HG03575 (cell line): ENCODE results near the gene PLA2G12A.

Experiments used
- ATAC-seq: cut with Tn5 transposase; IDR thresholded peaks from one replicate; pipeline ENCODE4 v1.9.1; 2021; ENCODE audit not compliant: unreplicated experiment, insufficient number of reproducible peaks, low FRiP score; ENCODE audit errors: extremely low read depth

PLA2G12A gene

DNA sequence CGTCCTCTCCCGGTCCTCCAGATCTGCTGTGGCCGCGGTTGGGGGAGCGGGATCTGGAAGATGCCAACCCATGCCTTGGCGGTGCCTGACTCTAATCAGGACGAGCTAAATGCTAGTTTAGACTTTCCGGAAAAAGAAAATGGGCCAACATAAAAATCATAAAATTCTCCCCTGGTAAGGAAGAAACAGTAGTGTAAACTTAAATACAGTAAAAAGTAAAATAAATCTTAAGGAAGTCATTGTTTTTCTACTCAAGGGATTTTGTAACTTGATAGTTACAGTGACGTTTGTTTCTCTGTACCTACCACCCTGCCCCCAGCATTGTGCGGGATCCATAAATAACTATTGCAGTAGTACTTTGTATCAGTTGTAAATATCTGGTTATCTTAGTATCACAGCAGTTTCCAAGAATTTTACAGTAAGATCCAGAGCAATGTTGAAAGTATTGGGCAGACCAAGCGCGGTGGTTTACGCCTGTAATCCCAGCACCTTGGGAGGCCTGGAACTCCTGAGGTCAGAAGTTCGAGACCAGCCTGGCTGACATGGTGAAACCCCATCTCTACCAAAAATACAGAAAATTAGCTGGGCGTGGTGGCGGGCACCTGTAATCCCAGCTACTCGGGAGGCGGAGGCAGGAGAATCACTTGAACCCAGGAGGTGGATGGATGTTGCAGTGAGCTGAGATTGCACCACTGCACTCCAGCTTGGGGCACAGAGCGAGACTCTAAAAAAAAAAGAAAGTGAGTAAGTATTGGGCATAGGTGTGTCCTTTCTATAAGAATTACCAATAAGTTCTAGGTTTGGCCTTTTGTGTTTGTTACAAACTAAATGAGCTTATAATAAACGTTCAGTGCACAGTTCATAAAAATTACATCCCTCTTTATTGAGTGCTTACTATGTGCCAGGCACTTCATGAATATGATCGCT lies 1.0 kb upstream of the PLA2G12A start:
- no peak for ATAC-seq

DNA sequence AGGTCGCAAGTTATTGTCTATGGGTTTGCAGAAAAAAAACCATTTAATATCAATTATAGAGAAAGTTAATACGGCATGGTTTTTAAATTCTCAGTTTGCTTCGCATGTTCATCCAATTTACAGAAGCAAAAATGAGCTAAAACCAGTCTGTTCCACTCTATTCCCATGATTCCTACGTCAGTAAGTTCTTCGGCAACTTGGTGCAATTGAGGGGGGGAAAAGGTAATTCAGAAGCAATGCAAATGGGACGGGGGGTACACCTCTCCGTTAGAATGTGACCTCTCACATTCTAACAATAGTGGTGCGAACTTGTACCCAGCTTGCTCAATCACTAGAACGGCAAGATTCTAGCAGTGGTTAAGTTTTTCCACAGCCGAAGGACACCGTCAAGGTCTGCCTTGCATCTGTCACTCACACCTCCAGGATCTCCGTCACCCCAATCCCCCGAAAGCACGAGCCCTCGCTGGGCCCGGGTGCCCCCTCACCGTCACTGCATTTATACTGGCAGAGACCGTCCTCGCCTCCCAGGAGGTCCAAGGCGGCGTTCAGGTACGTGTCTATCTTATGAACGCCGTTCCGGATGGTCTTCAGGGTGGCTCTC lies 653 bp downstream of the PLA2G12A start:
- ATAC-seq, result peak; percentile 23

DNA sequence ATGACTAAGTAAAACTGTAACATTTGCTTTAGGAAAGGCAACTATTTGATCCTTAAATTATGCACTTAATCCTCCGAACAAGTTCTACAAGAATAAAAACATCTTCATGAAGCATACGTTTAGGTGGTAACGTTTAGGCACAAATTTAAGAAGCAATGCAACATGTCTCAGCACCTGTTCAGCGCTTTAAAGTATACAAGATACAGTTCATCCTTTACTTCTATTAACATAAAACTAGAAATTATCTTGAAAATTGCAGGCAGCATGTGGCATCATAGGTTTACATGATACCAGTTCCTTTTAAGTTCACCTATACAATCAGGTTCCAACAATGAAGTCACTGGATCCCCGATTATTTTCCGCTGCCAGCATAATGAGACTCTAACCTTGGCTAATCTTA lies 1.5 kb downstream of the PLA2G12A start:
- ATAC-seq, result no peak

DNA sequence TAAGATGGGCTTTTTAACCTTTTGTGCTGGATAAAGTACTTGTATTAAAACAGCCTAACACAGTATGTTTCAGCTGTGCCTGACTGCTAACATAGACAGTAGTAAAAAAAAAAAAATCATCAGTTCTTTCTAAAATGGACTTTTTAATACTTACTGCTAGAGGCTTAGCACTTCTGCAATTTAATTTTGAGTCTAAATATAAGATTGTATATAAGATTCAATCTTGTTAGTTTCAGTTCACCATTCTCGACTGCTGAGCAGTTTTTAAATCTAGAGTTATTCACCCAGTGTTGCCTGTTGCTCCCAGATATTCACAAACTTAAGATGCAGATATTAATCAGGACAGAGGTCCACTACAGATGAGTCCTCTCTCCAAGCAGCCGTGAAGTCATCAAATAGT lies 6.8 kb downstream of the PLA2G12A start:
- no peak for ATAC-seq

DNA sequence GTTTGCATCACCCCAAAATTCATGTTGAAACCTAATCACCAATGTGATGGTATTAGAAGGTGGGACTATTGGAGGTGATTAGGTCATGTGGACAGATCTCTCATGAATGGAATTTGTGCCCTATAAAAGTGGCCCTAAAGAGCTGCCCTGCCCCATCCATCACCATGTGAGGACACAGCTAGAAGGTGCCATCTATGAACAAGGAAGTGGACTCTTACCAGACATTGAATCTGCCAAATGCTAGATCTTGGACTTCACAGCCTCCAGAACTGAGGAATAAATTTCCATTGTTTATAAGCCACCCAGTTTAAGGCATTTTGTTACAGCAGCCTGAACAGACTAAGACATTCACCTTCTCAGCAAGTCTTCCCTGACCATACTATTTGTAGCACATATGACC lies 7.5 kb downstream of the PLA2G12A start:
- no peak for ATAC-seq

DNA sequence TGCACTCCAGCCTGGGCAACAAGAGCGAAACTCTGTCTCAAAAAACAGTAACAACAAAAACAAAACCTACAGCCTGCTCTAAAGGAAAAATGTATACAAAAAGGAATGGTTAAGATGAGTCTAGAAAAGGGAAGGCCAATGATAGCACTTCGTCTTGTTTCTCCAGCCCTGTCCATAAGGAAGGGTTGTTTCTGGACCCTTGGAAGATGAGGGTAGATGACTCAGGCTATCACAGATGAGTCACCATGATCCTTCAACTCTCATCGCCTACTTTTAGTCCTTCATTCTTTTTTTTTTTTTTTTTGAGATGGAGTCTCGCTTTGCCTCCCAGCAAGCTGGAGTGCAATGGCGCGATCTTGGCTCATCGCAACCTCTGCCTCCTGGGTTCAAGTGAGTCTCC lies 8.8 kb downstream of the PLA2G12A start:
- ATAC-seq, result no peak

DNA sequence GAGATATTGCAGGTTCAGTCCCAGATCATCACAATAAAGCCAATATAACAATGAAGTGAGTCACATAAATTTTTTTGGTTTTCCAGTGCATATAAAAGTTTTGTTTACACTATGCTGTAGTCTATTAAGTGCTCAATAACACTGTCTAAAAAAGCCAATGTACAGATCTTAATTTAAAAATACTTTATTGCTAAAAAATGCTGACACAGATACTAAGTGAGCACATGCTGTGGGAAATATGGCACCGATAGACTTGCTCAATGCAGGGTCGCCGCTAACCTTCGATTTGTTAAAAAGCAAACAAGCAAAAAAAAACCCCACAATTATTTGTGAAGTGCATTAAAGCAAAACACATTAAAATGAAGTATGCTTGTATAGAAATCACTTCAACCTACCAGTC lies 10.3 kb downstream of the PLA2G12A start:
- no peak for ATAC-seq

DNA sequence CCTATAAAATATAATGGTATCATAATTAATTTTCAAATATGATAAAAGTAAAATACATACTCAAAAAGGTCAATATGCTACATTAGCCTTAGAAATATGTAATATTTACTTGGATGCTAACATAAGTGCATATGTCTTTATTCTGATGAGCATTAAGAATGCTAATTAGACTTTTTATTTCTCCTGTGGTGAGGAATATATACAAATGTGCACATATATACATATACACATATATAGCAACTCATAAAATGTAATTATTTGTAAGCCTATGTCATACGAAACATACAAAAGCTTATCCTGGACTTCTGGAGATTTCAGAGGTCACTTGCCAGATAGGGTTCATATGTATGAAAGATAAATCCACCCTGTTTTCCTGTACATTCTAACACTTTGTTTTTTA lies 11.1 kb downstream of the PLA2G12A start:
- no peak for ATAC-seq

DNA sequence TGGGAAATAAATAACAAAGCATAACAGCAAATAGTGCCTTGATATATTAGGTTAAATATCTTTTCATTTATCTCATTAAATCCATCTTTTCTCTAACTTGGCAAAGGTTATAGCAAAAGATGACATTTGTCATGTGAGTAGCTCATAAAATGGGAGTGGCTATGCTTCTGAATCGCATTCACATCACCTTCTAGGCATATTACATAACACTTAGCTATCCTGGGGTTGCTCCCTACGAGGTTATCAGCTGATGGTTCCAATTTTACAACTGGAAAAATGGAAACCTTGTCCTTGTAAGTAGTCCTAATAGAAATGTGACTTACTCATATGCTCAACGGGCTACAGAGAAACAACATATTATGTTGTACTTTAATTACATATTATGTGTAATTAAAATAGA lies 16.4 kb downstream of the PLA2G12A start:
- no peak for ATAC-seq

DNA sequence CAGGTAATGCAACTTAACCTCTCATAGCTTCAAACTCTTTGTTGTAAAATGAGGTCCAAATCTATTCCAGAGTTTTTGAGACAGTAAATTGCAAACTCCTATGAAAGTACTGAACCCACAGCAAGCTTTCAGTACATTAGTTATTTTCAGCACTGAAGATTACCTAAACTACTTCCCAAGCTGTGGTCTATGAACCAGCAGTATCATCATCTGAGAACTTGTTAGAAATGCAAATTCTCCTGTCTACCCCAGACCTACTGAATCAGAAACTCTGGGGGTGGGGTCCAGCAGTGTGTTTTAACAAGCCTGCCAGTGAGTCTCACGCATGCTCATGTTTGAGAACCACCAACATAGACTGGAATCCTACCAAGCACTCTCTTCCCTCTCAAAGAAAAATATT lies 20.9 kb downstream of the PLA2G12A start:
- peak; percentile 94 for ATAC-seq

DNA sequence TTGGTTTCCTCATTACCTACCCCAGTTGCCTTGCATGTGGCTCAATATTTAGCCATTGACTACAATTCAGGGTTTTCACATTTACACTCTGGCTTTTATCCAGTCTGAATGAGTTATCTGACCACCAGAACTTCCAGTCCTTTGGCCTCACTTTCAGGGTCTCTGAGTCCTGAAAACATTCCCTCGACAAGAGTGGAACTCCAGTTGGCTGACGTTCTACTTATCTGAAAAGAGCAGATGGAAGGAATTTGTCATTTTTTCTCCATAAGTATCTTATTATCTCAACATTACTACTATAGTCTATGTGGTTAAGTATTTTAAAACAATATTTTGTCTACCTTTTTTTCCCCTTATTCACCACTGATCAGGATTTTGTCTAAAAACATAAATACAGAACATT lies 21.4 kb downstream of the PLA2G12A start:
- ATAC-seq, result no peak

DNA sequence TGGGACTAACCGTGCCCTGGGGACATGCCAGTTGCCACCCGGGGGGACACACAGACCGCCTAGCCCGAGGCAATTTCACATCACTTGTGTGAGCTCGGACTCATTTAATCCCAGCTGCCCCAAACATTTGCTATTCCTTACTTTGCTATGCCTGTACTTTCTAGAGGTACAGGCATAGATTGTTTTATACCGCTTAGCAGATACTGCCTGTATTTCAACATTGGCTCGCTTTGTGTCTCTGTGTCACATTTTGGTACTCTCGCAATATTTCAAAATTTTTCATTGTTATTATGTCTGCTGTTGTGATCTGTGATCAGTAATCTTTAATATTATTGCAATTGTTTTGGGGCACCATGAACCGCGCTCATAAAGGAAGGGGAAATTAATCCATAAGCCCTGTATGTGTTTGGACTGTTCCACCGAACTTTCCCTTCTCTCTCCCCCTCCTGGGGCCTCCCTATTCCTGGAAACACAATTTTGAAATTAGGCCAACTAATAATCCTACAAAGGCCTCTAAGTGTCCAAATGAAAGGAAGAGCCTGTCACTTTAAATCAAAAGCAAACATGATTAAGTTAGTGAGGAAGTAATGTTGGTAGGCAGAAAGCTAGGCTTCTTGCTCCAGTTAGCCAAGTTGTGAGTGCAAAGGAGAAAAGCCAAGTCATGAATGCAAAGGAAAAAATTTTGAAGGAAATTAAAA lies 26.1 kb downstream of the PLA2G12A start:
- ATAC-seq, result no peak

DNA sequence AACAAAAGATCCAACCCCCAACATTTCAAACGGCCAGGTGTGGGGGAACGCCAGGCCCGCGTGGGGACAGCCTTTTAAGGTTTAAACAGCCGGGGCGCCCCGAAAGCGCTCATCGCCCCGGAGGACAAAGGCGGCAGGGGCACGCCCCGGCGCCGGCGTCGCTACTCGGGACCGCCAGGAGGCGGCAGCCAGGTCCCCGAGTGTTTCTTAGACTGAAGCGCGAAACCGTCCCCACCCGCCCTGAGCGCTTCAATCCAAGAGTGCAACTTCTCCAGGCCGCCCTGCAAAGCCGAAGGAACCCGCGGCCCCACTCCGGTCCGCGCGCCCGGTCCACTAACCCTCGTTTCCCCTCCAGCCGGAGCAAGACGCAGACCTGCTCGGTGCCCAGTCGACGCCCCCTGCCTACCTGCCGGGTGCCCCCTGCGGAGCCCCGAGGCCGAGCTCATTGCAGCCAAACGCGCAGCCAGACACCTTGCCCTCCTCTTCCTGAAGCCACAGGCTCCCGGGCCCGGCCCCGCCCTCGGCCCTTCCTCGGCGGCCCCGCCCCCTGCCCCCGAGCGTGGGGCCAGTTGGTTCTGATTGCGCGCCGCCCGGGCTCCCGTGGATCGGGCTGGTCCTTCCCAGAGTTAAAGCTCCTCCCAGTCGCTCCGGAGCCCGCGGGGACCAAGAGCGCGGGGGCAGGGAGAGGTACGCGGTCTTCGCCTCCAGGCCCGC lies 26.8 kb downstream of the PLA2G12A start, which contains the start of gene CASP6:
Gene CASP6 (minus strand): TSS at position 496 of the 714 bp plus-strand sequence. CDS start 50 bp downstream, at position 446.
- ATAC-seq, result peak; percentile 45

DNA sequence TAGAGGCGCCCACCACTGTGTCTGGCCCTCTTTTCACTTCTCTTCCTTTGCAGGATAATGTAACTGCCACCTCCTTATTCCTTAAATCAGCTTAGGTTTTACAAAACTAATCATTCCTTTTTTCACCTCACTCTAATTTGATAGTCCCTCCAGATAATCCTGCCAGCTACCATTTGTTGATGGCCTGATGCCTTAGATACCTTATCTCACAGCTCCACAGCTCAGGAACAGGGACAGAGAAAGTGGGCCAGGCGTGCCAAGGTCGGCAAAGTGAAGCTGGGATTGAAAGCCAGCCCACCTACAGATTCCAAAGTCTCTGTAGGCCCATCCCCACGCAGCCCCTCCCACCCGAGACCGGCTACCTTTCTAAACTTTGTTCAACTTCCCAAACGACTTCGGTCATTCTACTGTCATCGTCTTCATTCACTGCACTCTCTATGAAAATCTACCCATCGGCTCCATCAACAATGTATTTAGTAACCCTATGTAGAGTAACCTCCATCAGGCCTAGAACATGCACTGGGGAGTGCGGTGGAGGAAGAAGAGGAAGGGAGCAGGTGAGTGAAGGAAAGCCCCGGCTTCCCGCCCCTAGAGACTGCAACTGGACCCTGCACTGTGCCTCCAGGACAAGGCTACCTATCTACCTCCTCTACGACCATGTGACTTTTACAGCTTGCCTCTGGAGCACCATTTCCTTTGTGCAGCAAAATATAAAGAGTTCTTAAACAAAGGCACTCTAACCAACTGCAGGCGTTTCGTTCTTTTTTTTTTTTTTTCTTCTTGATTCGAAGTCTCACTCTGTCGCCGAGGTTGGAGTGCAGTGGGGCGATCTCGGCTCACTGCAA lies 28.1 kb downstream of the PLA2G12A start:
- no peak for ATAC-seq

DNA sequence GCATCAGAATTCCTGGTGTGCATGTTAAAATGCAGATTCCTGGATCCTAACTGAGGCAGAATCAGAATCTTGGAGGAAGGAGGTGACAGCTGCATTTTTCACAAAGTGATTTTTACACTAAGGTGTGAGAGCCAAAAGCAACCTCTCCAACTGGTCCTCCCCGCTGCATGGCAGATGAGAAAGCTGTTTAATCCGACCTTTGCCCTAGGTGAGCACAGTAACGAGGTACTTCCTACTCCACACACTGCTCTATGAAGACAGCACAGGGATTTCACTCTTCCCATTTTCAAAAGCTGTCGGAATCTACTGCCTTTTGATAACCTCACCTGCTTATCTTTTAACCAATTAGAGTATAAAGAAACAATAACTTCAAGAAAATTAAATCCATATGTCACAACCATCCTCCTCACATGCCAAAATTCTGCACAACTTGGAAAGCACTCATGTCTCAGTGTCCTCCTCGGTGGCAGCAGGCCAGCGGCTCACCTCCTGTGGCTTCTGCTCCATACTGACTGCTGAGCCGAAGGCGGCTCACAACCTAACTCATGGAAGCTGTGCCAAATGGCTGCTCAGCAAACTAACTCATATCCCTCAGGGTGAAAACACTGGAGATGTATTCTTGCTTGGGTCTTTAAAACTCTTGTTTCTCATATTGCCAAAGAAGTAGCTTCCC lies 30.2 kb downstream of the PLA2G12A start:
- ATAC-seq, result no peak

DNA sequence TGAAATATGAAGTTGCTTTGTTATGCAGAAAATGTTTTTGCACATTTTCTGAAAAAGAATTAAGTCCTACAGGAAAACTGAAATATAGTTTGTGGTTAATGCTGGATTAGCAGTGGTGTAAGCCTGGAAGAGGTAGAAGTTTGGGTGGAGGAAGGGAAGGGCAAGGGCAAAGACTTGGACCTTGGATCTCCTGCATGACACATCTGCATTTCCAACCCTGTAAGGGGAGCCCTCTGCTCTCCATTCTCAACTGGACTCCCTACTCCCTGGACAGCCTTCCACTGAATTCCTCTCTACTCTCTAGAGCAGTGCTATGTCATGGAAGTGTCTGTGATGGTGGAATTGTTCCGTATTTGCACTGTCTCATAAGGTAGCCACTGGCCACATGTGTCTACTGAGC lies 31.2 kb downstream of the PLA2G12A start:
- ATAC-seq, result no peak

DNA sequence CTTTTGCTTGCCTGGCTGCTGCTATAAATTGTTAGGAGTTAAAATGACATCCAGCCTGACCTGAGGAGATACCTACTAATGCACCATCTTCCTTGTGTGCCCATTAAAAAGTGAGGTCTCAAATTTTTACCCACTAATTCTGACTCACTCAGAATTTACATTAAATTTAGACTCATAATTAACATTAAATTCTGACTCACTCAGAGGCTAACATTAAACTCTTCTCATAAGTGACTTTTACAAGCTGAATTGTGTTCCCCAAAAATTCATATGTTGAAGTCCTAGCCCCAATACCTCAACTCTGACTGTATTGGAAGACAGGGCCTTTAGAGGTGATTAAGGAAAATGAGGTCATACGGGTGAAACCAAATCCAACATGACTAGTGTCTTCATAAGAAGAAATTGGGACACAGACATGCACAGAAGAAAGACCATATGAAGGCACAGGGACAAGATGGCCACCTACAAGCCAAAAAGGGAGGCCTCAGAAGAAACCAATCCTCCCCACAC lies 38.4 kb downstream of the PLA2G12A start:
- ATAC-seq, result no peak
